SKM-1 treated with dmso at 0.1 percent for 144 hours (cell line): ENCODE data around the gene CDSN.
A peak's percentile ranks its signal among the peaks of the same experiment; 100 is the strongest.
"Not testable (repeated sequence)": the region's sequence is repeated elsewhere in the genome, so short reads cannot be mapped to it uniquely, and the experiment has no call there.

Experiments used
- DNase-seq: peaks from one replicate; lab custom pipeline; 2025; ENCODE audit not compliant: unreplicated experiment; lab: John Stamatoyannopoulos, UW

Gene CDSN

GRCh38 chr6:31120151-31120915, at the start of gene CDSN:
Gene CDSN, minus strand, starts transcription at chr6:31120446. Its CDS starts 27 bp downstream, at chr6:31120419.
- DNase-seq = no peak

GRCh38 chr6:31169123-31169857, 49.0 kb upstream of the CDSN start:
- no peak for DNase-seq

- no peak for DNase-seq
Measured at GRCh38 chr6:31168606-31169005, 48.4 kb upstream of the CDSN start.

- no peak for DNase-seq
Measured at GRCh38 chr6:31165986-31166385, 45.7 kb upstream of the CDSN start.

- DNase-seq = not testable (repeated sequence)
Measured at GRCh38 chr6:31165064-31165832, 45.0 kb upstream of the CDSN start.

- DNase-seq = not testable (repeated sequence)
Measured at GRCh38 chr6:31164475-31165063, 44.3 kb upstream of the CDSN start.

GRCh38 chr6:31163922-31164321, 43.7 kb upstream of the CDSN start:
- no peak for DNase-seq

GRCh38 chr6:31162463-31163165, 42.4 kb upstream of the CDSN start:
- no peak for DNase-seq

- no peak for DNase-seq
Measured at GRCh38 chr6:31161216-31162126, 41.2 kb upstream of the CDSN start.

GRCh38 chr6:31158863-31159855, 38.9 kb upstream of the CDSN start:
- DNase-seq = peak; percentile 38

GRCh38 chr6:31158140-31158862, 38.1 kb upstream of the CDSN start, which contains the start of gene TCF19:
Gene TCF19, plus strand, starts transcription at chr6:31158589. Its CDS starts 881 bp downstream, at chr6:31159470.
- DNase-seq = peak; percentile 99

- no peak for DNase-seq
Measured at GRCh38 chr6:31157513-31158139, 37.4 kb upstream of the CDSN start, which contains the start of gene CCHCR1. Gene CCHCR1, minus strand, starts transcription at chr6:31157802. Its CDS starts 202 bp downstream, at chr6:31157600.

- no peak for DNase-seq
Measured at GRCh38 chr6:31156641-31157040, 36.4 kb upstream of the CDSN start.

GRCh38 chr6:31154436-31154835, 34.2 kb upstream of the CDSN start:
- DNase-seq = no peak

- no peak for DNase-seq
Measured at GRCh38 chr6:31152781-31153180, 32.5 kb upstream of the CDSN start.

GRCh38 chr6:31149827-31150447, 29.7 kb upstream of the CDSN start:
- no peak for DNase-seq

- DNase-seq = no peak
Measured at GRCh38 chr6:31145386-31145785, 25.1 kb upstream of the CDSN start.
